Pulmonary artery endothelial cell (primary cell): ENCODE measurements around the gene VASH2. TPM values are rescaled to one million over a fixed set of nuclear protein-coding genes. Genes with fewer than 3 reads are reported as not detected.
"Not testable (repeated sequence)": the region's sequence is repeated elsewhere in the genome, so short reads cannot be mapped to it uniquely, and the experiment has no call there.

Experiments used
- DNase-seq: peaks from one replicate; pipeline ENCODE4 v3.0.0-alpha.2; 2011; ENCODE audit warnings: low read depth, low spot score
- total RNA-seq: library from RNA; depleted of rRNA; stranded (reverse); fragments of >200 nt; gene quantifications from 2 replicates; pipeline ENCODE4 v1.2.3, GENCODE V29; 2014

Gene VASH2
- total RNA-seq = 0.07 and 0.14 TPM in 2 replicates

DNA sequence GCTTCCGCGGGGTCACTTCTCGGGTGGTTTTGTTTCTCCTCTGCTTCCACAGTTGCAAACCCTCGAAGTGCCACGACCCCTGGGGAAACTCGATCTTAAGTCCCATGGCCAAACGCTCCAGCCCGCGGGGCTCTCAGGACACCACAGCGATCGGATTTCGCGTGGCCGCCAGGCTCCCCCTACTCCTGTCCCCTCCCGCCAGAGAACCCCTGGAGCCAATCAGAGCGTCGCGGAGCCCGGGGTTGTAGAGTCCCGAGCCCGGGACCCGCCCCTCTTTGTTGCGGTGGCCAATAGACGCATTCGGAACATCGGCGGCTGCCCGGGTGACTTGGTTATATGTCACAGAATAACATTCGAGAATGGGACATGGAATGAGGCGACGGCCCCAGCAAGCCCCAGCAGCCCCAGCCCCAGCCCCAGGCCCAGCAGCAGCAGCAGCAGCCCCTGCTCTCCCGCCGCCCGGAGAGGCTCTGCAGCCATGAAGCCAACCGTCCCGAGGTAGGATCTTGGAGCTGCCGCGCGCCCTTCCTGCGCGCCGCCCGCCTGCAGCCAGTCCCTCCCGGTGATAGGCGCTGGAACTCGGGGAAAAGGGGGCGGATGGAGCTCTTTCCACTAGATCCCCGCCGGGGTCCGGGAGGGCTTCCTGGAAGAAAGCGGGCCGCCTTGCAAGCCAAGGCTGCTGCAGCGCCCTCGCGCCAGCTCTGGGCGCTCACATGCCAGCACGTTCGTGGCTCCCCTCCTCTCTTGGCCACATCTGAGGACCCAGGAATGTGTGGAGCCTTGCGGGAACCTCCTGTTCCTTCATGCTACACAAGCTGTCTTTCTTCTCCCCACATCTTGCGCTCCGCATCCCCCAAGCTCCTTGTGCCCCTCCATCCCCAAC is at the start of gene VASH2:
TSS of gene VASH2 (plus strand) at position 299 of the 883 bp plus-strand sequence. CDS start 1,002 bp downstream, outside the sequence.
- DNase-seq = peak; percentile 22

DNA sequence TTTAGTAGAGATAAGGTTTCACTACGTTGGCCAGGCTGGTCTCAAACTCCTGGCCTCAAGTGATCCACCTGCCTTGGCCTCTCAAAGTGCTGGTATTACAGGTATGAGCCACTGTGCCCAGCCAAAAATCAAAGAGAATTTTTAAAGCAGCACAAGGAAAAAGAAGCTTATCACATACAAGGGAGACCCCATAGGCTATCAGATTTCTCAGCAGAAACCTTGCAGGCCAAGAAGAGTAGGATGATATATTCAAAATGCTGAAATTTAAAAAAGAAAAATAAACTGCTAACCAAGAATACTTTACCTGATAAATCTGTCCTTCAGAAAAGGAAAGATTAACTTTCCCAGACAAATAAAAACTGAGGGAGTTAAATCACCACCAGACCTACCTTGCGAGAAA is 49.1 kb upstream of the VASH2 start:
- no peak for DNase-seq

DNA sequence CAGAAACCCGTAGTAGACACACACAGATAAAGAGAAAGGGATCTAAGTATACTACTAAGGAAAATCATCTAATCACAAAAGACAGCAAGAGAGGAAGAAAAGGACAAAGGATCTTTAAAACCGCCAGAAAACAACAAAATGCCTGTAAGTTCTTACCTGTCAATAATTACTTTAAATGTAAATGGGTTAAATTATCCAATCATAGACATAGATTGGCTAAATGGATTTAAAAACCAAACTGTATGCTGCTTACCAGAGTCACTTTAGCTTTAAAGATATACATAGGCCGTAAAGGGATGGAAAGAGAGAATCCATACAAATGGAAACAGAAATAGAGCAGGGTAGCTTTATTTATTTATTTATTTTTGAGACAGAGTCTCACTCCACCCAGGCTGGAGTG is 48.3 kb upstream of the VASH2 start:
- no peak for DNase-seq

DNA sequence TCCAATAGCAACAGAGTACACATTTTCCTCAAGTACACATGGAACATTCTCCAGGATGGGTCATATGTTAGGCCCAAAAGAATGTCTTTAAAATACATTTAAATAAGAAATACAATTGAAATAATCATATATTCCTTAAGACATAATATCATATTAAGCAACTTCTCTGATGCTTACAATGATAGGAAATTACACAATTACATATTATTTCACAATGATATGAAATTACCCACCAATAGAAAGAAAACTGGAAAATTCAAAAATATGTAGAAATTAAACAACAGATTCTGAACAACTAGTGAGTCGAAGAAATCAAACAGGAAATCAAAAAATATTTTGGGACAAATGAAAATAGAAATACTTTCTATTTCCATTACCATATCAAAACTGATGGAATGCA is 46.7 kb upstream of the VASH2 start:
- DNase-seq = no peak

DNA sequence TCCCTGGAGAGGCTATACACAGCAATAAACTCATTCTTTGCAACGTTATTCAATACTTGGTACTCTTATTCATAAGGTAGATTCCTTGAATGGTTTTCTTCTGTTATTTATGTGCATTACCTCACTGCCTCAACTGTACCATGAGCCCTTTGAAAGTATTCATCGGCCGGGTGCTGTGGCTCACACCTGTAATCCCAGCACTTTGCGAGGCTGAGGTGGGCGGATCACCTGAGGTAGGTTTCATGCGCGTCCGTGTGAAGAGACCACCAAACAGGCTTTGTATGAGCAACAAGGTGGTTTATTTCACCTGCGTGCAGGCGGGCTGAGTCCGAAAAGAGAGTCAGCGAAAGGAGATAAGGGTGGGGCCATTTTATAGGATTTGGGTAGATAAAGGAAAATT is 42.3 kb upstream of the VASH2 start:
- DNase-seq = not testable (repeated sequence)

DNA sequence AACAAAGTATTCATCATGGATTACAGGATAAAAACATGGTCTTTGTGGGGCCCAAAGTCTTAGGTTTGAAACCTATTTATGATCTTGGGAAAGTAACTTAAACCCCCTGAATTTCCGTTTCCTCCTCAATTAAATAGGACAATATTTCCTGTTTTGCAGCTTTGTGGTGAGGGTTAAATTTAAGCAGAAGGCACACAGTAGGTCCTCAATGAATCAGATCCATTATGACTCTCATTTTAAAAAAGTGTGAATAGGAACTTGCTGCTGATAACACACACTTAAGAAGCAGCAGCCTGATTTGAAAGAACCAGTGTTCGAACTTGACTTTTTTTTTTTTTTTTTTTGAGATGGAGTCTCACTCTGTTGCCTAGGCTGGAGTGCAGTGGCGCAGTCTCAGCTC is 41.4 kb upstream of the VASH2 start:
- DNase-seq = no peak

DNA sequence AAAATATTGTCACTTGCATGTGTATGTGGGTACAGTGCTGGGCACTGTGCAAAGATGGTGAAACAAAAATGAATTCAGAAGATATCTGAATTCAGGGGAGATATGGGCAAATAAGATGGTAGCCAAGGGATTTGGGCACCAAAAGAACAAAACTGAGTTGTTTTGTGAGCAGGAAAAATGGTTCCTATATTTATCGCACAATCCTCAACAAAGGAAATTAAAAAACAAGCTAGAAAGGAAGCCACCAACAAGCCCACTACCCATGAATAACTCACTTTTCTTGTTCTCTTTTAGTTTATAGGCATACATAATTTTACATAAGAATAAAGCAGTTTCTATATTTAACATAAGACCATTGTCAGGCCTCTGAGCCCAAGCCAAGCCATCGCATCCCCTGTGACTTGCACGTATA is 40.7 kb upstream of the VASH2 start:
- no peak for DNase-seq

DNA sequence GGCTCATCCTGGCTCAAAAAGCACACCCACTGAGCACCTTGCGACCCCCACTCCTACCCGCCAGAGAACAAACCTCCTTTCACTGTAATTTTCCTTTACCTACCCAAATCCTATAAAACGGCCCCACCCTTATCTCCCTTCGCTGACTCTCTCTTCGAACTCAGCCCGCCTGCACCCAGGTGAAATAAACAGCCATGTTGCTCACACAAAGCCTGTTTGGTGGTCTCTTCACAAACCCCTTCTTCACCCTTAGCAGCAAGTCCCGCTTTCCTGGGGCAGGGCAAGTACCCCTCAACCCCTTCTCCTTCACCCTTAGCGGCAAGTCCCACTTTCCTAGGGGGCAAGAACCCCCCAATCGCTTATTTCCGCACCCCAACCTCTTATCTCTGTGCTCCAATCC is 40.1 kb upstream of the VASH2 start:
- DNase-seq = not testable (repeated sequence)

DNA sequence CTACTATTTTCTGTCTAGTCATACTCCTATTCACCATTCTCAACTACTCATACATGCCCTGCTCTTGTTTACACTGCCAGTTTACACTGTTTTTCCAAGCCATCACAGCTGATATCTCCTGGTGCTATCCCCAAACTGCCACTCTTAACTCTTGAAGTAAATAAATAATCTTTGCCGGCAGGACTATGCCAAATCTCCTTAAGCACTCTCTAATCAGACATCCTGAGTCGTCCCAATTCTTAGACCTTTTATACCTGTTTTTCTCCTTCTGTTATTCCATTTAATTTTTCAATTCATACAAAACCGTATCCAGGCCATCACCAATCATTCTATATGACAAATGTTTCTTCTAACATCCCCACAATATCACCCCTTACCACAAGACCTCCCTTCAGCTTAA is 36.7 kb upstream of the VASH2 start:
- DNase-seq = not testable (repeated sequence)

DNA sequence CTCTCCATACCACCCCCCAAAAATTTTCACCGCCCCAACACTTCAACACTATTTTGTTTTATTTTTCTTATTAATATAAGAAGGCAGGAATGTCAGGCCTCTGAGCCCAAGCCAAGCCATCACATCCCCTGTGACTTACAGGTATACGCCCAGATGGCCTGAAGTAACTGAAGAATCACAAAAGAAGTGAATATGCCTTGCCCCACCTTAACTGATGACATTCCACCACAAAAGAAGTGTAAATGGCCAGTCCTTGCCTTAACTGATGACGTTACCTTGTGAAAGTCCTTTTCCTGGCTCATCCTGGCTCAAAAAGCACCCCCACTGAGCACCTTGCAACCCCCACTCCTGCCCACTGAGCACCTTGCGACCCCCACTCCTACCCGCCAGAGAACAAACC is 36.2 kb upstream of the VASH2 start:
- DNase-seq = not testable (repeated sequence)

DNA sequence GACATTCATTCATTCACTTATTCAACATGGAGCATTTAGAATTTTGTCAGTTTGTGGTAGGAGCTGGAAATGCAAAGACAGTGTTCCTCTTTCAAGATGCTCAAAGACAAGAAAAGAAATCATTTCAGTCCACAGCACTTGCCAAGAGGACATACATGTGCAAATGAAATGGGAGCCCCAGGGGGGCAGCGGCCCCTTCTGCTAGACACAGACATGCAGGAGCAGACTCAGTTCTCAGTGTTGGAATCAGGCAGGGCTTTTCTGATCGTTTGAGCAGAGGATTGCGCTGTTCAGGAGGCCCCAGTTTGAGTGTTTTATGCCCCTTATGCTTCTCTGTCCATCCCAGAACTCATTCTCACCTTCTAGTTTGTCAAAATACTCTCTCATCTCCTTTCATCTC is 35.6 kb upstream of the VASH2 start:
- DNase-seq = no peak

DNA sequence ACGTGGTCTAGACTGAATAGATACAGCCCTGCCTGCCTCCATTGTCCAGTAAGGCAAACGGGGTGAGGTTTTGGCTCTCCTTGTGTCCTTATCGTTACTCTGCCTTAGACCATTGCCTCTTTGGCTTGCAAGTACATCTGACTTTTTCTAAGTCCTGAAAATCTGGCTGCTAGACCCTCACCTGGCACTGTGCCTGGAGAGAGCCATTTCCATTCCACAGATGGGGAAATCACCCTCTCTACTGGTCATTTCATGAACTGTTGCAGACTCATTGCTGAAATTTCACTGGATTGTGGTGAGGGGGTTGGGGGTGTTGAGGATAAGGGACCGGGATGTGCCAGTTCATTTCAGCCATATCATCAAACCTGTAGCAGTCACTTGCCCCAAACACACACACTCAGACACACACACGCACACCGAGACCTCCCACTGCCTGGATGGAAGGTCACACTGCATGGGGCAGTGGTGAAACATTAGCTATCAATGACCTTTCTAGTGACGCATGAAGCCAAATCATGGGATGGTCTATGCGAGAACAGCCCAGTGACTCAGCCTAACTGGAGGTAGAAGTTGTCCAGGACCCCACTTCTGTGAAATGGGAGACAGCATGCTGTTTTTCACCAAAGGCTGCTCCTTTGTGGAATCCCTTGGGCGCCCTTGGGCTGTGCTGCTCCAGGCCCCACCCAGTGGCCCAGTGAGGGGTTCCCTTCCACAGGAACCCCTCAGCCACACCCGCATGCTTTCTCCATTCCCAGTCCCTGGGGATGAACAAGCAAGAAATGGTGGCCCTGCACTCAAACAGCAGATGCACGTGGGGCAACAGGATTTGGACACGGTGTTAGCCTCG is 34.9 kb upstream of the VASH2 start:
- DNase-seq = no peak

DNA sequence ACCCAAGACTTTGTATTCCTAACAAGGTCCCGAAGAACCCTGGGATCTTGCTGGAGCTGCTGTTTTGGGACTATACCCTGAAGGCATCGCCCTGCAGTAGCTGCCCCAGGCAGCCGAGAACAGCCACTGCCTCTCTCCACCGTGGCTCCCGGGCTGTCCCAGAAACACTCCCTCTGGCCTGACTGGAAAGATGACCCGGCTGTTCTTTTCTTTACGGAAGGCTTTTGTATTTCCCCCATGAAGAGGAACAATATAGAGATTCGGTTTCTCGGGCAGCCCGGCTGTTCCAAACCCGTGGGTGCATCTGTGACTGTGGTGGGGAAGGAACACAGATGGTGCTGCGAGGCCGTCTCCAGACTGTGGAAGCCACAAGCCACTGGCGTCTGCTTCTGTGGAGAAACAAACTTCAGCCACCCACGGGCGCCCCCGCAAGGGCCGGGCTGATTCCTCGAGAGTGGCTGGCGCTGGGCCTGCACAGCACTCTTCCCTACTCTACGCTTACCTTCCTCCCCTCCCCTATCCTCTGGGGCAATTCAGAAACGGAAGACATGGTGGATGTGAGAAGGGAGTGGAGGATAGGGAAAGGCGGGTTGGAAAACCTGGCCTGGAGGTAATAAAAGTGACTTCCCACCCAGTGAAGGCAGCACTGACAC is 33.7 kb upstream of the VASH2 start:
- no peak for DNase-seq

DNA sequence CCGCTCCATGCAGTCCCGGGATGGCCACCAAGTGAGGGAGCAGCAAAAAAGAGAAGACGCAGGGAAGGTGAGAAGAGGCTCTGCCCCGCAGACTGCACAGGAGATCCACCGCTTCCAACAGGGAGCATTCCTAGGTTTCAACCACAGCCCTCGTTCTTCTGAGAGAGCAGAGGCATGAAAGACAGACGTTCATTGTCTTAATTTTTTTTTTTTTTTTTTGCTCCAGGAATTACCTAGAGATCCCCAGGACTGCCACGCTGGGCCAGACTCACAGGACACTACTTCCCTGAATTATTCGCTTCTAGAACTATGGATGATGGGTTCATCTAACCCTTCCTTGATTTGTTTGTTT is 33.2 kb upstream of the VASH2 start:
- no peak for DNase-seq

DNA sequence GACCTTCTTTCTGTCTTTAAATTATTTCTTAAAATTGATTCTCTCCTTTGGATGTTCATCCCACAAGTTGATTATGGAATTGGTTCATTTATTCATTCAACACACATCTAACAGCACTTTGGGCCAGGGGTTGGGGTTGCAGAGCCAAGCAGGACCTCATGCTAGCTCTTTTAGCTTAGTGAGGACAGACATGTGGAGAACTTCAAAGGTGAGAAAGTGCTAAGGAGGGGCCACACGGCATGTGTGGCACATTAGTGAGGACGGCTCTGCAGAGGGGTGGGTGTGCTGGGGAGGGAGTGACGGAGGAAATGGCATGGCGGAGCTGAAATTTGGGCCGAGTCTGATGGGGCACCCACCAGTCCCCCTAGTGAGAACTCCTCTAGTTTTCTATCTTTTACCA is 32.5 kb upstream of the VASH2 start:
- DNase-seq = no peak

DNA sequence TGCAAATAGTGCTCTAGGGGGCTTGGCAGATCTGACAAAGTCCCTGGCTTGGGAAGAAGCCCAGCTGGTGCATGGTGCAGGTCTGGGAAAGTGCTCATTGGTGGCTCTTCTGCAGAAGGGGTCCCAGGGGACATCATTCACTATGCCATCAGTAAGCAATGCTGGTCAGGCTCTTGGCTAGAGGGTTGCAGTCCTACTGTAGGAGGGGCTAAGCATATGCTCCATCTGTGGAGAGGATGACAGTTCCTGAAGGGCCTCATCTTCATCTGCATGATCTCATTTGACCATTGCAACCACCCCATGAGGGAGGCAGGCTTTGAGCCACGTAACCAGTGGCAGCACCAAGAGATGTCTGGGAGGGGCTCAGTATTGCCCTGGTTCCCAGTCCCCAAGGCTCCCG is 31.5 kb upstream of the VASH2 start:
- DNase-seq = no peak

DNA sequence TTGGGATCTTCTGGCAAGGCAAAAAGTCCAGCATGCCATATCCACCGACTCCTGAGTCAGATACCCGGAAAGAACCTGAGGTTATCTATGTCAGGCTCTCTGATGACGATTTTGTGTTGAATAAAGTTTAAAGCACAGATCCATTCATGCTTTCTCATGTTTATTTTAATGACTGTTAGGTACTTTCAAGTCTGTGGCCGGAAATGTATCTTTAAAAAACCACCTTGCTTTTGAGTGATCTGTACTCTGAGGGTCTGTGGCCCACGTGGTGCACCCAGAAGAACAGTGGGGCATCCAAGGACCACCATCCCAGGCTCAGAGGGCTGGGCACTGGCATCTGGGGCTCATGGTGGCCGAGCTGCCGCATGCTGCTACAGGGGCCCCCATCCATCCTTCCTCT is 30.1 kb upstream of the VASH2 start:
- DNase-seq = no peak

DNA sequence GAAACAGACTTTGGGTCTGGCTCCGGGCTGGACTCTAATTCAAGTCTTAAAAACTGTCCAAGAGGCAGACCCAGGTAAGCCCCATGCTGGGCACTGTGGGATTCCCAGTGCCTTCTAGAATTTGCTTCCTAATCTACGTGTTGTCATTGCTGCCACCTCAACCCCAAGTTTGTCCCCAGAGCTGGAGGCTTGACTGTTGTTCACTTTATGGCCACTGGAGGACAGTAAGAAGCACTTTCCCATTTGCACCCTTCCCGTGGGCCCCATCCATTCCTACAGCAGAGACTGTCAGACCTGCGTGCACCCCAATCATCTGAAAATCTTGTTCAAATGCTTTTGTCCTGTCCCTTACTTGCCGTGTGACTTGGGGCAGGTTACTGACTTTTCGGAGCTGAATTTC is 29.4 kb upstream of the VASH2 start:
- DNase-seq = no peak

DNA sequence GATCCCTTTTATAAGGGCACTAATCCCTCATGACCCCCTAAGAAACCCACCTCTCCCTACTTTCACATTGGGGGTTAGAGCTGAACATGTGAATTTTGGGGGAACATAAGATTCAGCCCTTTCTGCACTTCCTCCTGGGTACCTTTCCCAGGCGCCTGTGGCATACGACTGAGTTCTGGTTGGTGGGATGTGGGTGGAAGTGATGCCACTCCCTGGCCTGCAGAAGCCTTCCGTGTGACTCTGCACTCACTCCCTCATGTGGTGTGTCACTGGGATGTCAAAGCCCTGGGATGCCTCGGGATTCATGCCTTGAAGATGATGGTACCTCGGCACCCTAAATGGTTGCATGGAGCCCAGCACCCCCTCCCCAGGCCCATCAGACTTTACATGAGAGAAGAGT is 28.3 kb upstream of the VASH2 start:
- DNase-seq = no peak

DNA sequence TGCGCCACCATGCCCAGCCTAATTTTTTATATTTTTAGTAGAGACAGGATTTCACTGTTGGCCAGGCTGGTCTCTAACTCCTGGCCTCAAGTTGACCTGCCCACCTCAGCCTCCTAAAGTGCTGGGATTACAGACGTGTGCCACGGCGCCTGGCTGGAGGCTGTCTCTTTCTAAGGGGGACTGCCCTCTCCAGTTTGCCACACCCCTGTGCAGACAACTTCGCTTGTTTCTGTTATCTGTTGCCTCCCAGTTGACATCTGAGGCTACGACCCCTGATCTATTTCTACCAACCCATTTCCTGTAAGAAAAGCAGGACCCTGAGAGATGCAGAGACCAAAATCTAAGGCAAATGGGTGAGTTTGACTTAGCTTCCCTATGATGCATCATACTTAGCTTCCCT is 24.0 kb upstream of the VASH2 start:
- no peak for DNase-seq

DNA sequence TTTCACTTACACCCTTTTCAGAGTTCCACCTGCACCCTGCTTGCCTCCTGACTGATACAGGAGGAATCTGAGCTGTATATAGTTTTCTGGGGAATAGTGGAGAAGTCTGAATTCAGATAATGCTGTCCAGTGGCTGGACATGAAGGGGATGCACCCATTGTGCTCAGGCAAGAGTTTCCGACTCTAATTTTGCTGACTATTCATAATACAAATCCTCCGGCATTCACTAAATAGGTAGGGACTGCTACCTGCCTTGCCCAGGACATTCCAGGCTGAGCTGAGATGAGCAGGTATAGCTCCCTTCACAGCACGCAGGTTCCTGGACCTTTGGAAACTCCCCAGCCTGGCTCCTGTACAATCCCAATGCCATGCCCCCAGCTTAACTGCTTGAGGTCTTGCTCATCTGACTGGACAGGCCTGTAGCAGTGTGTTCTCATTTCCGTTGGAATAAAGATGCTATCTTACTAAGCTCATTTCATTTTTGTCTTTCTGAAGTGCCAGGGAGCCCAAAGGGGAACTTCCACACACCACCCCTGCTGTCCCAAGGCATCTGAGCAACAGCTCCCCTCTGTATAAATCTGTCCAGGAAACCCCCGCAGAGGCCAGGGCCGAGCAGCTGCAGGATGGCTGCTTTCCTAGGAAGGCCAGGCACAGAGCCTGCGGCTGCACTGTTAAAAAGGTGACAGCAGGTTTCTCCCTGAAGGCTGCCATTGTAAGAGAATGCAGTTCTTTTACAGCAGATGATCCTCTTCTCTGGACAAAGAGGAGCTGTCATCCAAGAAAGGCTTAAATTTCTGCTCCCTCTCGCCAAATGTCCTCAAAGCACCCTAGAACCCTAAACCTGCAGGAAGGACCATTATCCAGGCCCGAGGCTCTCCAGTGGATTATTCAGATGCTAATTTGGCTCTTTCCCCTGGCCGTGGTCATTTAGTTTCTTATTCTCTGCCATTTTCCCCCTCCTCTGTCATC is 21.7 kb upstream of the VASH2 start:
- no peak for DNase-seq
